Heart right ventricle (tissue), 16 donors: ENCODE measurements around the gene CNTNAP4. TPM values are rescaled to one million over a fixed set of nuclear protein-coding genes. Genes with fewer than 3 reads are reported as not detected.

Experiments
- ATAC-seq, 8 donors: fragments of 200-7000 bp; cut with Tn5 transposase; one replicate each; pipeline ENCODE4 v1.9.1; 2020; ENCODE audit warnings: mild to moderate bottlenecking in 8 of 8, moderate library complexity in 8 of 8, moderate number of reproducible peaks in 1 of 8
- DNase-seq, 2 donors: peaks; one replicate each; pipeline ENCODE4 v3.0.0-alpha.2; 2020
- H3K27ac ChIP-seq, 10 donors: fragments of 200-600 bp; sonication (generic) in 2 of 10; one replicate each; pipeline versions ENCODE4 v1.5.0 to v1.8.0; 2020 to 2022; ENCODE audit warnings: mild to moderate bottlenecking in 3 of 10
- H3K27me3 ChIP-seq, 7 donors: fragments of 200-600 bp; one replicate each; pipeline ENCODE4 v1.8.0; 2021 to 2022; ENCODE audit warnings: mild to moderate bottlenecking in 2 of 7
- H3K36me3 ChIP-seq, 9 donors: fragments of 200-600 bp; sonication (generic) in 1 of 9; one replicate each; pipeline versions ENCODE4 v1.5.0 to v1.8.0; 2020 to 2022; ENCODE audit warnings: mild to moderate bottlenecking in 2 of 9
- H3K4me1 ChIP-seq, 9 donors: fragments of 200-600 bp; sonication (generic) in 1 of 9; one replicate each; pipeline versions ENCODE4 v1.5.0 to v1.8.0; 2020 to 2022; ENCODE audit warnings: mild to moderate bottlenecking in 4 of 9
- H3K4me3 ChIP-seq, 10 donors: fragments of 200-600 bp; sonication (generic) in 2 of 10; one replicate each; pipeline versions ENCODE4 v1.5.0 to v1.8.0; 2020 to 2022; ENCODE audit warnings: mild to moderate bottlenecking in 7 of 10, moderate library complexity in 2 of 10
- H3K9me3 ChIP-seq, 11 donors: fragments of 200-600 bp in 10 of 11; sonication (generic) in 2 of 11; one replicate each; pipeline versions ENCODE4 v1.5.0 to v1.8.0; 2013 to 2022; ENCODE audit warnings: mild to moderate bottlenecking in 2 of 11, control low read depth in 1 of 11, moderate library complexity in 1 of 11
- CTCF ChIP-seq, 9 donors: fragments of 200-600 bp; sonication (generic) in 2 of 9; IDR thresholded peaks; one replicate each; pipeline versions ENCODE4 v1.5.0 to v1.8.0; 2021 to 2022; ENCODE audit warnings: antibody characterized with exemption in 9 of 9, mild to moderate bottlenecking in 5 of 9, moderate library complexity in 1 of 9
- WGBS, 2 donors: extraction: QIAGEN DNeasy Blood & Tissue Kit; methylation state at CpG; one replicate each; pipeline ENCODE4 v1.1.7; 2013; ENCODE audit warnings: inconsistent platforms in 1 of 2; 5-methylcytosine and 5-hydroxymethylcytosine counted together
- intact Hi-C, 10 donors: fragments of 100-400 bp; cut with DNase I; formaldehyde crosslinking; loops; one replicate each; pipeline versions ENCODE4 v1.11.1 to v1.14.2; 2022
- polyA plus RNA-seq, 2 donors: library from polyadenylated mRNA; stranded (reverse); fragments of 200-250 nt; gene quantifications; one replicate each; pipeline ENCODE4 v1.2.3, GENCODE V29; 2013
- total RNA-seq, 10 donors: library from RNA; stranded (reverse); fragmentation: NEBNext Ultra II Directional in 3 of 10; extraction: Animal tissue kit (Norgen Biotek cat#: 25700) in 3 of 10; gene quantifications; one replicate each; pipeline versions ENCODE4 v1.2.1 to v1.2.4, GENCODE V29; 2021 to 2023
- donor health status: Arrhythmogenic right ventricular cardiomyopathy.
- donor health status: ischemic (EF 13 %, LVEDD 7.1; RV severe dilation, severe dysfunction).
- donor health status: healthy with polysubstance abuse.
- donor health status: DM: no; HTN: yes; CAD: no.
- donor health status: DM: no; HTN: no; CAD: no.
- donor health status: ischemic (EF 25% LVEDD 6.9; RV normal size, moderate dysfunction).
- donor health status: ischemic (EF 25% LVEDD 5.7; RV mildly dilated, moderate dysfunction).
- donor health status: healthy.
- donor health status: DM: yes; HTN: yes; CAD: no.
- donor health status: Ischemic cardiomyopathy.
- donor health status: ischemic (EF 35%, LVEDD 5.7; RV mildly dilated, moderate dysfunction).
- donor health status: nonischemic (EF 11% LVEDD 7.7; RV severe dilation, severe dysfunction).
- donor health status: DM: yes; HTN: yes; CAD: no.
- donor health status: PGD.
- donor health status: ischemic (EF 29% LVEDD 5.4; RV normal size, mild dysfunction).
- donor health status: nonischemic (EF 23%, LVEDD 6.1; RV moderate dilation, normal function).

Gene CNTNAP4
- total and polyA plus RNA-seq, 12 donors, result not detected

GRCh38 chr16:76345163-76345661 is 68.0 kb downstream of the CNTNAP4 start:
- peak in 1 of 2 donors; percentile 28 for DNase-seq
- WGBS, 2 donors, result 36 to 55% methylated on average over 3 of the region's 3 CpGs
- H3K4me3 ChIP-seq, result no peak overlapping the region
- no peaks in the 10 kb centered on the region for H3K27me3 ChIP-seq
- H3K36me3 ChIP-seq, result no peaks in the 10 kb centered on the region
- peaks cover 0 to 3% (median 0%) of the 10 kb centered on the region in 9 donors for H3K4me1 ChIP-seq
- intact Hi-C loops, result no loop called here
- peak in 6 of 8 donors; percentile 84 to 98 (median 88) for ATAC-seq
- no peaks in the 10 kb centered on the region for H3K9me3 ChIP-seq
- no peak for TF ChIP-seq CTCF (IDR thresholded peaks at IDR 0.05)
- peak overlapping the region in 4 of 10 donors; percentile 3 to 52 (median 22) for H3K27ac ChIP-seq

- Histone ChIP-seq H3K4me1 (peaks cover 0 to 3% (median 0%) of the 10 kb centered on the region in 9 donors), H3K4me3 (no peak overlapping the region), H3K27ac (peak overlapping the region in 1 of 10 donors; percentile 52), H3K36me3 (no peaks in the 10 kb centered on the region), H3K9me3 (no peaks in the 10 kb centered on the region), H3K27me3 (no peaks in the 10 kb centered on the region)
- DNase-seq, result no peak
- intact Hi-C loops, result no loop called here
- 70 to 86% methylated on average over 3 of the region's 3 CpGs for WGBS, 2 donors
- no peak for ATAC-seq
- TF ChIP-seq CTCF (IDR thresholded peaks at IDR 0.05), result no peak
These were observed 69.0 kb downstream of the CNTNAP4 start for GRCh38 chr16:76346210-76346609.

GRCh38 chr16:76351441-76351840 is 74.2 kb downstream of the CNTNAP4 start:
- DNase-seq (no peak), ATAC-seq (no peak)
- intact Hi-C loops, result no loop called here
- no peaks in the 10 kb centered on the region for H3K36me3 ChIP-seq
- no peak overlapping the region for H3K27ac ChIP-seq
- peaks cover 0 to 2% (median 0%) of the 10 kb centered on the region in 9 donors for H3K4me1 ChIP-seq
- 82 to 84% methylated on average over 5 of the region's 5 CpGs for WGBS, 2 donors
- no peak for TF ChIP-seq CTCF (IDR thresholded peaks at IDR 0.05)
- no peaks in the 10 kb centered on the region for H3K27me3 ChIP-seq
- H3K4me3 ChIP-seq, result no peak overlapping the region
- no peaks in the 10 kb centered on the region for H3K9me3 ChIP-seq

- intact Hi-C loops, result no loop called here
- Histone ChIP-seq H3K27me3 (peaks cover 0 to 4% (median 0%) of the 10 kb centered on the region in 7 donors), H3K27ac (no peak overlapping the region), H3K36me3 (no peaks in the 10 kb centered on the region), H3K4me1 (no peaks in the 10 kb centered on the region), H3K9me3 (peaks cover 0 to 8% (median 0%) of the 10 kb centered on the region in 11 donors), H3K4me3 (no peak overlapping the region)
- ATAC-seq (peak in 2 of 8 donors; percentile 29), DNase-seq (no peak)
- no peak for TF ChIP-seq CTCF (IDR thresholded peaks at IDR 0.05)
- 14 to 31% methylated on average over 1 of the region's 1 CpG for WGBS, 2 donors
These were observed 83.2 kb downstream of the CNTNAP4 start for GRCh38 chr16:76360404-76360803.
